GM19035 (cell line): Measurements from ENCODE around the gene SMKR1.
"Not testable (repeated sequence)": the region's sequence is repeated elsewhere in the genome, so short reads cannot be mapped to it uniquely, and the experiment has no call there.

Source experiments
- ATAC-seq: cut with Tn5 transposase; IDR thresholded peaks from one replicate; pipeline ENCODE4 v1.9.1; 2021; ENCODE audit not compliant: unreplicated experiment

Gene SMKR1

DNA sequence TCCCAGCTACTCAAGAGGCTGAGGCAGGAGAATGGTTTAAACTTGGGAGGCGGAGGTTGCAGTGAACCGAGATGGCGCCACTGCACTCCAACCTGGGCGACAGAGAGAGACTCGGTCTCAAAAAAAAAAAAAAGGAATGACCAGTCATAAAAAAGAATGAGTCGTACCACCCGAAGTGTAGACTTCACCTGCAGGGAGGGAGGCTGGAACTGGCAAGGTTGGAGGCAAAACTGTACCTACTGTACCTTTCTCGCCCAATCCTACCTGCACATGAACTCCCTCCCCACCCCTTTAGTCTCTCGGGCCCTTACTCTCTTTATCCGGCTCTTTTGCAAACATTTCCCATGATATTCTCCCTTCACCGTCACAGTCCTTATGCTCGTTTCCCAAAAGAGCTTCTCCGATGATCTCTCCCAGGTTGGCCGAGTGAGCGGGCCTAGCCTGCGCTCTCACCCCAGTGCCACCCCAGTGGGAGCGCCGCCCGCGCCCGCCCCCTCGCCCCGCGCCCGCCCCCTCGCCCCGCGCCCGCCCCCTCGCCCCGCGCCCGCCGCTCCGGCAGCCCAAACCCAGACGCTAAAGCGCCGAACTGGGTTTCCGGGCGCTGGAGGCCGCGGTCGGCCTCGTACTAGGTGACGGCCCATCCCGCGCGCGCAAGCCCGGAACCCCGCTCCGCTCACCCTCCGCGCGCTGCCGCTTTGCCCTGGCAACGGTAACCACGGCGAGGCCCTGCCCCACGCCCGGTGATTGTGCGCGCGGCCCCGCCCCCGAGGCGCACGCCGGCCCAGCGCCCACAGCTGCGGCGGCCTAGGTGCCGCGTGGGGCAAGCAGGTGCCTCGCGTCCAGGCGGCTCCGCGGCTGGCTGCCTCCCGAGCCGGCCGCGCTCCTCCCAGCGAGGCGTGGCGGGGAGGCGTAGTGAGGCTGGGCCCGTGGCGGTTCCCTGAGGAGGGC, at the start of gene SMKR1:
TSS of gene SMKR1 (plus strand) at position 772 of the 948 bp plus-strand sequence. CDS start 294 bp downstream, outside the sequence.
- peak; percentile 89 for ATAC-seq

DNA sequence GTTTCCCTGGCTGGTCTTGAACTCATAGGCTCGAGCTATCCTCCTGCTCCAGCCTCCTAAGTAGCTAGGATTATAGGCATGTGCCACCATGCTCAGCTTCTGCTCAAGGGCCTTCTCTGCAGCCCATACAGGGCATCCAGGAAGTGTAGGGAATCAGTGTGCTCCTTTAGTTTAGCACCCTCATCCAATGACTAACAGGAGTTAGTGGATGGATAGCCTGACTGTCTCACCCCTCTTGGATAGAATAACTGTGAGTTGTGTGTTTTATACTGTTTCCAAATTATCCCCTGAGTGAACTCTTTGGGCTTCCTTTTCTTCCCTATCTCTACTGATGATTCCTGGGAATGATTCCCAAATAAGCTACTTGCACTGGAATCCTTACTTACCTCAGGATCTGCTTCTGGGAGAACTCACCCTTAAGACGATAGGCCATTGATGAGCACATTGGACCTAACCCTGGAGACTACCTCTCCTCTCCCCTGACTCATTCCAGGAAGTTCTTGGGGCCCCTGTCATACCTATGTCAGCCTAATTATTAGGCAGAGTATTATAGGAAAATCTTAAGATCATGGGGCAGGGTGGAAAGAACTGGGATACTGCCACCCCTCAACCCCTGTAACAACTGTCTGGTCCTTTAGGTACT, 49.6 kb upstream of the SMKR1 start:
- no peak for ATAC-seq

DNA sequence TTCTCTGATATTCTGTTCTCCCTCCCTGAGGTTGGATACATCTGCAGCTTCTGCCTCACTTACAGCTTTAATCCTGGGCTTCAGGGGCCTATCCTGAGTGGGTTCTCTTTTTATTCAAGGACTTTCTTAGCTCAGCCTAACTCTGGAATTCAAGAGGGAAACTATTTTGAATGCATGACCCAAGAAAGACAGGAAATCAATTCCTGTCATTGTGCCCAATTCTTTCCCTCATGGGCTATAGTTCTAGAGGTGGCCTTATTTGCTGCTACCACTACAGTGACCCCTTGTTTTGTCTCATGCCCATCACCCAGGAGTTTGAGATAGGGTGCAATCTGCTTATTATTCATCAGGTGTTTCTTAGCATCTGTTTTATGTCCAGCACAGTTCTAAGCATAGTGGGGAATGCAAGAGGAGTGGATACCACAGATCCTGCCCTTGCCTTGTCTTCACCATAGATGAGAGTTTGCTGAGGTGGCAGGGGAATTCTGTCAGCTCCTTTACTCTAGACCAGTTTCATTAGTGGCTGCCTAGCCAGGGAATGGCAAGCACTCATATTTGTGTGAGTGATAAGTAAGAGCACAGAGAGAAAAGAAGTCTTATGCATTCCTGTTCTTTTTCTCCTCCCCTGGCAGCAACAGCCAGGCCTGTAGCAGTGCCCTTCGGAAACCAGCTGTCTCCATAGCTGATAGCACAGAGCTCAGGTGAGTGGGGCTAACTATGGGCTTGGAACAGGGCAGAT, 48.7 kb upstream of the SMKR1 start:
- ATAC-seq, result no peak

DNA sequence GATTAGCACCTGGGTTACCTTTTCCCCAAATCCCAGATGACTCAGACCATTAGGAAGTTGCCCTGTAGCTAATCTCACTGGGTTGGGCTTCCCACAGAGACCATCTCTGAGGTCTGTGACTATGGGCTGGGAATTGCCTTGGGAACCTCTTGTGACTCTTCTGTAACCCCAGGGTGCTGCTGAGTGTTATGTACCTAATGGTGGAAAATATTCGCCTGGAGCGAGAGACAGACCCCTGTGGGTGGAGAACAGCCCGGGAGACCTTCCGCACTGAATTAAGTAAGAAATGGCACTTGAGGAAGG, 48.1 kb upstream of the SMKR1 start:
- ATAC-seq, result no peak

DNA sequence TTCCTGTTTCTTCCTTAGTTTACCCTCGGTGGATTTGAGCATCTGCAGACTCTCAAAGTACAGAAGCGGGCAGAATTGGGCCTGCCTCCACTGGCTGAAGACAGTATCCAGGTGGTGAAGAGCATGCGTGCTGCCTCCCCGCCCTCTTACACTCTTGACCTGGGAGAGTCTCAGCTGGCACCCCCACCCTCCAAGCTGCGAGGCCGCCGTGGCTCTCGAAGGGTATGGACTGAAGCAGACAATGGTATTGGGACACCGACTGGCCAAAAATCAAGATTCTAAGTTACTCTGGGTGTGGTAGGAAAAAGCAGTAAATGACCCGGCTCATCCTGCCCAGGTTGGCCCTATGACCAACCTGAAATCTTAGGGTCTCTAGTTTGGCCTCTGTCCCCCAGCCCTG, 45.9 kb upstream of the SMKR1 start:
- no peak for ATAC-seq

DNA sequence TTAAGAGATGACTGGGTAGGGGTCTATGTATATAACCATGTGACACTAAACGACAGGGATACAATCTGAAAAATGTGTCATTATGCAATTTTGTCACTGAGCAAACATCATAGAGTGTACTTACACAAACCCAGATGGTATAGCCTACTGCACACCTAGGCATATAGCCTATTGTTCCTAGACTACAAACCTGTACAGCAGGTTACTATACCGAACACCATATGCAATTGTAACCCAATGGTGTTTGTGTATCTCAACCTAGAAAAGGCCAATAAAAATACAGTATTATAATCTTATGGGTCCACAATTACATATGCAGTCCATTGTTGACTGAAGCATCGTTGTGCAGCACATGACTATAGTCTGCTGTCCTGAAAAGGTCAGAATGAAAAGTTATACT, 45.2 kb upstream of the SMKR1 start:
- ATAC-seq, result no peak

DNA sequence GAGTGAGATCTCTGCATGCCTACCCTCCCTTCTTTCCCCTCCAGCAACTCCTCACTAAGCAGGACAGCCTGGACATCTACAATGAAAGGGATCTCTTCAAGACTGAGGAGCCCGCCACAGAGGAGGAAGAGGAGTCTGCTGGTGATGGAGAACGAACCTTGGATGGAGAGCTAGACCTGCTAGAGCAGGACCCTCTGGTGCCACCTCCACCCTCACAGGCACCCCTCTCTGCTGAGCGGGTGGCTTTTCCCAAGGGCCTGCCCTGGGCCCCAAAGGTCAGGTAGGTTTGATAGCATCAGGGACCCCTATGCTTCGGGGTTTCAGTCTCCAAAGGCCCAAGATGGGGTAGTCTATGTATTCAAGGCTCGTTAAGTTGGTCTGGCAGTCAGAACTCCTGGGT, 44.2 kb upstream of the SMKR1 start:
- no peak for ATAC-seq

DNA sequence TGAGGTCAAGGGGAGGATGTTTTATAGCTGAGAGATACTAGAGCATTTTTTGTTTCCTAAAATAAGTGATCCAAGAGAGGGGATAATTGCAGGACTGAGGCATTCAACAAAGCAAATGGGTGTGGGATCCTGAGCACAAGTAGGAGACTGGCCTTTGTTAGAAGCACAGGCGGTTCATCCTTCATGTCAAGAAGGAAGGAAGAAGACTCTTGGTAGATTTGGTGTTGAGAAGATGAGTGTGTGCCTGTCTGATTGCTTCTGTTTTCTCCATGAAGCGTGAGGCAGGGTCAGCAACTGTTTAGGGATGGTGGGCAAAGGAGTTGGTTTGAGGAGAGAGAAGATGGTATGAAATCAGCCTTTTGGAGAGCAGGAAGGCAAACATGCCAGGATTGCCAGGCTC, 40.5 kb upstream of the SMKR1 start:
- no peak for ATAC-seq

DNA sequence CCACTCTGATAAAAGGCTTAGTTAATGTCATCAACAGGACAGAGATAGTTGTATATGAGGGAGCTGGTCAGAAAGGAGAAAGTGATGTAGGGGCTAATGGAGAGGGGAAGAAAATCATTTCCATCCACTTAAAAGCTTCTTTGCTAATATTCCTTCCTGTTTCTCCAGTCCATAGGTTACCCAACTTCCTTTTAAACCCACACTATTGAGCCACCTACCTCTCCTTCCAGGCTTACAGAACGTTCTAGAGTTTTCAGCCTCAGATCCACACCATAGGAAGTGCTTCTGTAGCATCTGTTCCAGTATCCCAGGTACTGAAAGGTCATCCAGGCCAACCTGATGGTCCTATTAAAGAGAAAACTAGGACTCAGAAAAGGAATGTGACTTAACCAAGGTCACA, 39.9 kb upstream of the SMKR1 start:
- no peak for ATAC-seq

DNA sequence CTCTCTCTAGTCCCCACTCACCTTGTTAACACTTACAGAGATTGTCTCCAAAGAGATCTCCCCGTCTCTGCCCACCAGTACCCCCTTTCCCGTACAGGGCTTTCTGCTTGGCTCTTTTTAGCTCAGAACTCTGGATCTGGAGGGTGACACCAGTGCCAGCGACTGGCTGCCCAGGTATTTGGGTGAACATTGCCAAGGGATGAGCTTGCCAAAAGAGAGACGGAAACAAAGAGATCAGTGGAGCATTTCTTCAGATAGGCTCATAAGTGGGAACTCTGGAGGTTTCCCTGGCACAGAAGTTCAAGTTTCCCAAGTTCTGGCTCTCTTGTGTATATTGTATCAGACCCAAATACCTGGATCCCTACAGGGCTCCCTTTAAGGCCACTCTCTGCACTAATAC, 38.1 kb upstream of the SMKR1 start:
- no peak for ATAC-seq

DNA sequence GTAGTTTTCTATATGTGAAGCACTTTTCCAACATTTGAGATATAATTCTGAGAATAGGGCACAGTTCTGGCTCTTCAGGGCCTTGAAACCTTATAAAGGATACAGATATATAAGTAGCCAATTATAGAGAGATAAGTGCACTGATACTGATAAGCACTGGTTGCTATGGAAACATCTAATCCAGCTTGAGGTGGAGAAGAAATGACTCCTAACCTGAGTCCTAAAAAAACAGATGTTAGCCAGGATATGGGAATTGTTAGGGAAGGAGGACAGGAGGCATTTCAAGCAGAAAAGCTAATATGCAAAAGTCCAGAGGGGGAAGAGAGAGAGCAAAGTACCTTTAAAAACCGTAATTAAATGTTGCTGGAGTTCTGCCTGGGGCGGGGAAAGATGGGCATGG, 37.3 kb upstream of the SMKR1 start:
- ATAC-seq, result no peak

DNA sequence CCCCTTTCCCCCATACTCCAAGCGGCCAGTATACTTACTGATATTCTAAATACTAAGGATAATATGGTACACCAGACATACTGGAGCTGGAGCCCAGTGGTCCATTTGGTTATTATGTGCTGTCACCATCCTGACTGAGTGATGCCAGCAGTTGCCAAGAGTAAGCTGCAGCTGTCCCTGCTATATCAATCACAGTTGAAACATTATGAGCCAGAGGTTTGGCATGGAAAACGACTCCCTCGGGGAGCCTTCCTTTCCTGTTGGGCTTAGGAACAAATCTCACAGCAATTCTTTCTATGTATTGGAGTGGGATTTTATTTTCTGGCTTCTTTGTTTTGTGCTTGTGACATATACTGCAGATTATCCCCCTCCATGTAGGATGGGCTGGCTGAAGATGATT, 35.5 kb upstream of the SMKR1 start:
- no peak for ATAC-seq

DNA sequence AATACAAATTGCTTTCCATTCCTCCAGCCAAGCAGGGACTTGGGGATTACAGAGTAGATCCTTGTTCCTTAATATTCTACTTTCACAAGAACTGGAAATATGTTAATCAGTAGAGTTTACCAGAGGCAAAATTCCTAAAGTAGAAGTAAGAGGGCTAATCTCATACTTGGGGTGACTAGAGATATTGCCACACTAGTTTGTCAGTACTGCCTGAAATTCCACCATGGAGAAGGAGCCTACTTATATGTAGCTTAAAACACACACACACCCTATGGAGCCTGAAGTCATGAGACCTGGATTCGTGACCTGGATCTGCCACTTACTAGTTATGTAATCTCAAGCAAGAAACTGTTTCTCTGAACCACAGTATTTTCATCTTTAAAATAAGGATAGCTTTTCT, 34.2 kb upstream of the SMKR1 start:
- no peak for ATAC-seq

DNA sequence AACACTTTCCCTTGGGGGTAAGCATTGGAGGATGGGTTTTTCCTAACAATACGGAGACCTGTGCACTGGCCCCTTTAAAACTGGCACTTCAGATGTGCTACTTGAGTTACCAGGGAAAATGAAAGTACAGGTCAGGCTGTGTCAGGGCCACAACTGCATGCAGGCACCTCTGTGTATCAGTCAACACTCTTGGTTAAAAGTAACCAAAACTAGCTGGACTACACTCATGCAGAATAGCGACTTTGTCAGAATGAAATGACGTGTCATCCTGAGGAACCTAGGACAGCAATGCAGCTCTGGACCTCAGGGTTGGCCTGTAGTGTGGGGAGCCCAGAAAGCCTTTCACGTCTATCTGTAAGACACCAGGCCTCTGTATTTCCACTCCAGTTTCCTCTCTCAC, 33.8 kb upstream of the SMKR1 start:
- ATAC-seq, result no peak

DNA sequence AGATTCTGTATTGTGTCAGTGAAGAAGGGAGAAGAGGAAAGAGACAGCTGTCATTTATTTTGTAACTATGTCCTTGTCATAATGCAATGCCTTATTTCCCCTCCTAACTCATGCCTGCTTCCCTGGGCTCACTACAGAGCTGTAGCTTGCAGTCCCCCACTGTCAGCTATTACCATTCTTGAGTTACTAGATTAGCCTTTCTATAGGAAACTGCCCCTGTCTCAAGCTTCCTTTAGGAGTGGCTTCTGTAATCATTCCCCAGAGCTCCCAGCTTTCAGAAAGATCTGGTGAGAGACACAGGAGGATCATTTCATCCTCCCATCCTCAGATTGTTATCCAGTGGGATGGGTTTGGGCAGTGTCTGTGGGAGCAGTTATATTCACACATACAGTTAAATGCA, 32.4 kb upstream of the SMKR1 start:
- no peak for ATAC-seq

DNA sequence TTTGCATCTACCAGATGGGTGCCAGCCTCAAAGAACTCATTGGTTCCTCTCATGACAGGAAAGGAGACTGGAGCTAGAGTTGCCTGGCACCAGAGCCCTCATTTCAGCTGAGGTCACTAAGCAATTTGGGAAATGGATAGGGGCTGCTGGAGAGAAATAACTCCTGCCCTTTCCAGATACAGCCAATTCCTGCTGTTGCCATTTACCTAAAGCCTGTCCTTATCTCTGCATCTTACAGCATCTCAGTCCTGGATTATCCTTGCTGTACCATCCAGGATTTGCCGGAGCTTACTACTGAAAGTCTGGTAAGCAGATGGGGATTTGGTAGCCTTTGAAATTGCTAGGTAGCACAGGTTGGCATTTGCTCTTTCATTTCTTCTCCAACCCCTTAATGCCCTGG, 31.9 kb upstream of the SMKR1 start:
- no peak for ATAC-seq

DNA sequence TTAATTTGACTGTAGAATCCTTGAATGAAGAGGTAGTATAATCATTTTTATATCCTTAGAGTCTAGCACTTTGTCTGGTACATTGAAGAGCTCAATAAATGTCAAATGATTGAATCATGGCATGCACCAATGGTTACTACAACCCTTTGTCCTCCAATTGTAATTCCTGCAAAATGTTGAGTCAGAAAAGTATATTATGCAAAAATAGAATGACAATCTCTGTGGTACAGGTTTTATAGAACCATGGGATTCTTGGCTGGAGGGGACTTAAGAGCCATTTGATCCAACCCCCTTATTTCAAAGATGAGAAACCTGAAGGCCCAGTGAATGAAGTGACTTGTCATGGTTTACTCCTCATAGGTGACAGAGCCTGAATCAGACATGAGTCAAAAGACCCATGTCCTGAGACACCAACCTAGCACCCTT, 30.9 kb upstream of the SMKR1 start:
- no peak for ATAC-seq

DNA sequence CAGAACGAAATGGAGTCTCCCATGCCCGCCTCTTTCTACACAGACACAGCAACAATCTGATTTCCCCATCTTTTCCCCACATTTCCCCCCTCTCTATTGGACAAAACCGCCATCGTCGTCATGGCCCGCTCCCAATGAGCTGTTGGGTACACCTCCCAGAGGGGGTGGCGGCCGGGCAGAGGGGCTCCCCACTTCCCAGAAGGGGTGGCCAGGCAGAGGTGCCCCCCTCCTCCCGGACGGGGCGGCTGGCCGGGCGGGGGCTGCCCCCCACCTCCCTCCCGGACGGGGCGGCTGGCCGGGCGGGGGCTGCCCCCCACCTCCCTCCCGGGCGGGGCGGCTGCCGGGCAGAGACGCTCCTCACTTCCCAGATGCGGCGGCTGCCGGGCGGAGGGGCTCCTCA, 26.4 kb upstream of the SMKR1 start:
- not testable (repeated sequence) for ATAC-seq

DNA sequence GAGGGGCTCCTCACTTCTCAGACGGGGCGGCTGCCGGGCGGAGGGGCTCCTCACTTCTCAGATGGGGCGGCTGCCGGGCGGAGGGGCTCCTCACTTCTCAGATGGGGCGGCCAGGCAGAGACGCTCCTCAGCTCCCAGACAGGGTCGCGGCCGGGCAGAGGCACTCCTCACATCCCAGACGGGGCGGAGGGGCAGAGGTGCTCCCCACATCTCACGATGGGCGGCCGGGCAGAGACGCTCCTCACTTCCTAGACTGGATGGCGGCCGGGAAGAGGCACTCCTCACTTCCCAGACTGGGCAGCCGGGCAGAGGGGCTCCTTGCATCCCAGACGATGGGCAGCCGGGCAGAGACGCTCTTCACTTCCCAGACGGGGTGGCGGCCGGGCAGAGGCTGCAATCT, 25.9 kb upstream of the SMKR1 start:
- not testable (repeated sequence) for ATAC-seq

DNA sequence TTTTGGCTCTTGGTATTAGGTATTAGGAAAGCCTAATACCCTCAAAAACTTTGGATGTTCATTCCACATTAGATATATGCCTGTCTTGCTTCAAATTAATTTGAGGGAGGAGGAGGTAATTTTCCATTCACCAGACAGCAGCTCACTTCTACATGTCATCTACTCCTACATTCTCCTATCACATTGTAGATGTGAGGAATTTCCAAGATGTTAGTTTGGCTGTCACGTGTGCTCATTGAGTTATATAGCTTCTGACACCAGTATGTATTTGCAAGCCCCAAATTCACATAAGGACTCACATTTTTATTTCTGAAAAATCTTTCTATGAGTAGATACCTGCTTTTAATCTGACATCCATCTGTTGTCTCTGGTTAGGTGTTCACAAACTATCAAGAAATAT, 22.5 kb upstream of the SMKR1 start:
- no peak for ATAC-seq

DNA sequence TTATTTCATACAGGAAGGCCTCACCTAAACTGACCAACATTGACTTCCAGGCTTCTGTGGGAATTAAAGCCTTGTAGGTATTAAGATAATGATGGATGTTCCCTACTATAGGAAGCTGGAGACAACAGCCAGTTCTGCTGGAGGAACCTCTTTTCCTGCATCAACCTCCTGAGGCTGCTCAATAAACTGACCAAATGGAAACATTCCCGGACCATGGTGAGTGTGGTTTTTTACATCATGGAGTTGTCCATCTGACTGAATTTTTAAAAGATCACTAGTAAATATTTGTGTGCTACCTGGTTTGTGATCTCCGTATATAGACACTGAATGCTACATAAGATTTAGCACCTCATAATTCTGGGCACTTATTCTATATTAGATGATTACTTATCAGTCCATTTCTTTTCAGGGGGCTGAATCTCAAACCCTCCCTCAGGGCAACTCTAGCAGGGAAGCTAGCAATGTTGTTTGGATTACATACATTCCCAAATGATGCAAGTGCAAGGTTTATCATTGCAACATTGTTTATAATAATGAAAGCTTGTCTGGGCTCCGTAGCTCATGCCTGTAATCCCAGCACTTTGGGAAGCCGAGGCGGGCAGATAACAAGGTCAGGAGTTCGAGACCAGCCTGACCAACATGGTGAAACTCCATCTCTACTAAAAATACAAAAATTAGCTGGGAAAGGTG, 21.5 kb upstream of the SMKR1 start:
- no peak for ATAC-seq
